Vagina (tissue), 2 donors: ENCODE results near the gene USP27X. TPM values are rescaled to one million over a fixed set of nuclear protein-coding genes. Genes with fewer than 3 reads are reported as not detected.

Experiments used
- DNase-seq, 2 donors: peaks; one replicate each; pipeline ENCODE4 v3.0.0-alpha.2; 2017; ENCODE audit errors: extremely low spot score in 2 of 2
- H3K27ac ChIP-seq: fragments of 200-600 bp; sonication (generic); one replicate; pipeline ENCODE4 v1.5.1; 2019
- H3K27me3 ChIP-seq: fragments of 200-600 bp; sonication (generic); one replicate; pipeline ENCODE4 v1.5.1; 2019
- H3K36me3 ChIP-seq, 2 donors: fragments of 200-600 bp; sonication (generic); one replicate each; pipeline ENCODE4 v1.5.1; 2017 to 2019
- H3K4me1 ChIP-seq: fragments of 200-600 bp; sonication (generic); one replicate; pipeline ENCODE4 v1.5.1; 2019
- H3K4me3 ChIP-seq, 2 donors: fragments of 200-600 bp; sonication (generic); 1 replicate in 1 of 2; 2 replicates in 1 of 2; pipeline ENCODE4 v1.5.1; 2016 to 2019
- H3K9me3 ChIP-seq: fragments of 200-600 bp; sonication (generic); one replicate; pipeline ENCODE4 v1.5.1; 2019
- CTCF ChIP-seq, 3 experiments: fragments of 450-650 bp in 2 of 3; fragments of 200-600 bp in 1 of 3; sonication (generic) in 1 of 3; IDR thresholded peaks; one replicate each; pipeline ENCODE4 v1.5.1; 2017 to 2019; ENCODE audit warnings: antibody characterized with exemption in 3 of 3, mild to moderate bottlenecking in 2 of 3, moderate library complexity in 2 of 3
- POLR2A ChIP-seq, 2 donors: fragments of 450-650 bp; IDR thresholded peaks; one replicate each; pipeline ENCODE4 v1.6.1; 2017; ENCODE audit warnings: antibody characterized with exemption in 2 of 2, mild to moderate bottlenecking in 2 of 2, moderate library complexity in 2 of 2
- POLR2AphosphoS5 ChIP-seq, 2 donors: sonication (generic); formaldehyde crosslinking; IDR thresholded peaks; one replicate each; pipeline ENCODE4 v1.9.0; 2017; ENCODE audit warnings: antibody characterized with exemption in 2 of 2, mild to moderate bottlenecking in 2 of 2, low read depth in 1 of 2; ENCODE audit not compliant: insufficient read depth in 1 of 2
- intact Hi-C: fragments of 100-400 bp; cut with DNase I; formaldehyde crosslinking; loops from one replicate; pipeline ENCODE4 v1.15.1; 2023
- total RNA-seq: library from RNA; depleted of rRNA; stranded (reverse); fragments of >200 nt; gene quantifications from one replicate; pipeline ENCODE4 v1.2.3, GENCODE V29; 2016

The USP27X gene
- total RNA-seq, 1 donor from 2014 or later, result 2.9 TPM

- H3K4me1 ChIP-seq, result no peaks in the 10 kb centered on the region
- TF ChIP-seq CTCF (IDR thresholded peaks at IDR 0.05) (no peak), POLR2A (IDR thresholded peaks at IDR 0.05) (no peak), POLR2AphosphoS5 (IDR thresholded peaks at IDR 0.05; ENCODE audit: insufficient read depth in 1 of 2, low read depth in 1 of 2) (no peak)
- intact Hi-C loops, result no loop called here
- no peak overlapping the region for H3K27ac ChIP-seq
- H3K36me3 ChIP-seq, result no peaks in the 10 kb centered on the region
- no peak for DNase-seq
- no peaks in the 10 kb centered on the region for H3K27me3 ChIP-seq
- H3K4me3 ChIP-seq, result no peak overlapping the region
- H3K9me3 ChIP-seq, result no peaks in the 10 kb centered on the region
Observed at GRCh38 chrX:49868739-49869138, 10.5 kb upstream of the USP27X start.

GRCh38 chrX:49876750-49877149 lies 2.5 kb upstream of the USP27X start:
- no peak overlapping the region for H3K4me3 ChIP-seq
- H3K4me1 ChIP-seq, result no peaks in the 10 kb centered on the region
- intact Hi-C loops, result no loop called here
- no peak for TF ChIP-seq POLR2AphosphoS5 (IDR thresholded peaks at IDR 0.05; ENCODE audit: insufficient read depth in 1 of 2, low read depth in 1 of 2)
- no peak for TF ChIP-seq POLR2A (IDR thresholded peaks at IDR 0.05)
- TF ChIP-seq CTCF (IDR thresholded peaks at IDR 0.05), result peak in 2 of 3 experiments; percentile 26 to 29
- DNase-seq, result no peak
- H3K9me3 ChIP-seq, result no peaks in the 10 kb centered on the region
- no peaks in the 10 kb centered on the region for H3K27me3 ChIP-seq
- H3K27ac ChIP-seq, result no peak overlapping the region
- no peaks in the 10 kb centered on the region for H3K36me3 ChIP-seq

- H3K9me3 ChIP-seq, result no peaks in the 10 kb centered on the region
- TF ChIP-seq POLR2A (IDR thresholded peaks at IDR 0.05) (no peak), POLR2AphosphoS5 (IDR thresholded peaks at IDR 0.05; ENCODE audit: insufficient read depth in 1 of 2, low read depth in 1 of 2) (no peak), CTCF (IDR thresholded peaks at IDR 0.05) (no peak)
- peak overlapping the region; percentile 81 for H3K27ac ChIP-seq
- intact Hi-C loops, result no loop called here
- H3K27me3 ChIP-seq, result no peaks in the 10 kb centered on the region
- H3K36me3 ChIP-seq, result no peaks in the 10 kb centered on the region
- DNase-seq, result no peak
- H3K4me3 ChIP-seq, result no peak overlapping the region
- H3K4me1 ChIP-seq, result no peaks in the 10 kb centered on the region
Observed at GRCh38 chrX:49877397-49878101, 1.7 kb upstream of the USP27X start.

- intact Hi-C loops, result no loop called here
- no peaks in the 10 kb centered on the region for H3K27me3 ChIP-seq
- no peak for DNase-seq
- no peaks in the 10 kb centered on the region for H3K4me1 ChIP-seq
- no peak for TF ChIP-seq POLR2A (IDR thresholded peaks at IDR 0.05)
- TF ChIP-seq POLR2AphosphoS5 (IDR thresholded peaks at IDR 0.05; ENCODE audit: insufficient read depth in 1 of 2, low read depth in 1 of 2), result no peak
- TF ChIP-seq CTCF (IDR thresholded peaks at IDR 0.05), result no peak
- H3K36me3 ChIP-seq, result no peaks in the 10 kb centered on the region
- H3K9me3 ChIP-seq, result no peaks in the 10 kb centered on the region
- H3K27ac ChIP-seq, result peak overlapping the region; percentile 81
- peak overlapping the region; percentile 60 to 62 for H3K4me3 ChIP-seq
Observed at GRCh38 chrX:49878128-49878833, 1.0 kb upstream of the USP27X start.
